Adrenal gland (tissue), 5 donors: Measurements from ENCODE around the gene PRMT2.

Experiments
- CTCF ChIP-seq, 6 experiments: fragments of 450-650 bp in 4 of 6; fragments of 200-600 bp in 2 of 6; sonication (generic) in 1 of 6; IDR thresholded peaks; 1 replicate in 5 of 6; 2 replicates in 1 of 6; pipeline versions ENCODE4 v1.5.1 to v1.8.0; 2016 to 2021; ENCODE audit warnings: antibody characterized with exemption in 6 of 6, mild to moderate bottlenecking in 2 of 6, moderate library complexity in 1 of 6
- POLR2A ChIP-seq, 2 donors: fragments of 450-650 bp; IDR thresholded peaks; one replicate each; pipeline ENCODE4 v1.6.1; 2017; ENCODE audit warnings: antibody characterized with exemption in 2 of 2, mild to moderate bottlenecking in 2 of 2, moderate library complexity in 1 of 2
- donor health status: DM: no; HTN: no; CAD: no.

DNA sequence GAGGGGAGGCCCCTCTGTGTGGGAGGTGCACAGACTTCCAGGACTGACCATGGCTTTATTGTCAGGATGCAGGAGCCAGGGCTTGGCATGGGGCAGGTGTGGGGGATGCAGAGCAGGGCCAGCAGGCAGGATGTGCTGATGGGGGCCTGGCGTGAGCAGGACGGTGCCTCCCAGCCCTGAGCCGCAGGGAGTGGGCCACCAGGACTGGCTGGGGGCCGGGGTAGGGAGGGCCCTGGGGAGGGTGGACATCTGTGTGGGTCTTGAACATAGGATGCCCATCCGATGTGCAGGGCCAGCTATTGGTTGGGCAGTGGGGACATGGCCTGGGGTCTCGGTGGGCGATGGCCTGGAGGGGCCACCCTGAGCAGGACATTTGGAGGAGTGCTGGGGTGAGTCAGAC lies 15.6 kb downstream of the PRMT2 start:
- TF ChIP-seq CTCF (IDR thresholded peaks at IDR 0.05) (no peak), POLR2A (IDR thresholded peaks at IDR 0.05) (no peak)
